ENCODE measurements around the gene STN1. TPM values are rescaled to one million over a fixed set of nuclear protein-coding genes. Genes with fewer than 3 reads are reported as not detected.

STN1 gene
- total RNA-seq, 1 experiment from 2014 or later = 74.7 TPM

- DNase-seq (ENCODE audit: low read depth, low spot score) (no peak), ATAC-seq (no peak)
- Histone ChIP-seq H3K4me2 (ENCODE audit: low read length) (no peak overlapping the region), H3K9ac (ENCODE audit: low read length) (no peak overlapping the region), H3K4me1 (ENCODE audit: control insufficient read depth in 1 of 2, insufficient read depth in 2 of 2, low read length in 2 of 2) (no peaks in the 10 kb centered on the region), H3K79me2 (ENCODE audit: insufficient read depth, low read length) (no peaks in the 10 kb centered on the region), H2AFZ (ENCODE audit: low read depth, low read length, poor library complexity, severe bottlenecking) (no peak overlapping the region), H3K9me3 (ENCODE audit: control insufficient read depth in 1 of 2, insufficient read depth in 1 of 2, low read depth in 1 of 2, low read length in 2 of 2) (no peaks in the 10 kb centered on the region), H4K20me1 (ENCODE audit: insufficient read depth) (no peaks in the 10 kb centered on the region), H3K4me3 (replicated peaks in 1 of 2; ENCODE audit: low read depth in 1 of 2, low read length in 2 of 2) (no peak overlapping the region), H3K9me2 (ENCODE audit: insufficient read depth) (no peaks in the 10 kb centered on the region), H3K27ac (ENCODE audit: low read depth, low read length) (no peak overlapping the region), H3K36me3 (ENCODE audit: control insufficient read depth in 1 of 2, insufficient read depth in 2 of 2, low read length in 2 of 2) (no peaks in the 10 kb centered on the region), H3K27me3 (ENCODE audit: insufficient read depth, low read length) (peaks cover 4% of the 10 kb centered on the region; the same call in 1 of the 2 replicates)
- no TSS peak for BruUV-seq (replicated peaks)
- POLR2A ChIA-PET = no interaction called here
- RAD21 ChIA-PET (ENCODE audit: low non-redundant PET in 1 of 2, low total read pairs in 2 of 2, uncharacterized antibody in 2 of 2, unreplicated experiment in 2 of 2) = no interaction called here
- TF ChIP-seq YY1 (IDR thresholded peaks at IDR 0.05; ENCODE audit: extremely low read depth, insufficient replicate concordance, low read depth, low read length) = no peak
- TF ChIP-seq FOSL1 (IDR thresholded peaks at IDR 0.05; ENCODE audit: low read depth) = no peak
- CTCF ChIA-PET = interaction anchor here (1.0 to 1.8 kb wide), 3 partner anchors 13 to 136 kb away, joined by 3 to 6 read pairs (median 6); no protein-coding TSS in a partner anchor
- intact Hi-C loops (cut with micrococcal nuclease) = no loop called here
Observed at GRCh38 chr10:103847346-103847745, 70.6 kb downstream of the STN1 start.

- no peaks in the 10 kb centered on the region for H3K9me2 ChIP-seq (ENCODE audit: insufficient read depth)
- H3K9me3 ChIP-seq (ENCODE audit: control insufficient read depth in 1 of 2, insufficient read depth in 1 of 2, low read depth in 1 of 2, low read length in 2 of 2) = no peaks in the 10 kb centered on the region
- intact Hi-C loops (cut with micrococcal nuclease) = no loop called here
- ChIA-PET POLR2A (no interaction called here), CTCF (no interaction called here), RAD21 (ENCODE audit: low non-redundant PET in 1 of 2, low total read pairs in 2 of 2, uncharacterized antibody in 2 of 2, unreplicated experiment in 2 of 2) (no interaction called here)
- no peak overlapping the region for H3K4me2 ChIP-seq (ENCODE audit: low read length)
- H4K20me1 ChIP-seq (ENCODE audit: insufficient read depth) = no peaks in the 10 kb centered on the region
- H2AFZ ChIP-seq (ENCODE audit: low read depth, low read length, poor library complexity, severe bottlenecking) = no peak overlapping the region
- BruUV-seq (replicated peaks) = no TSS peak
- DNase-seq (ENCODE audit: low read depth, low spot score) = no peak
- no peak overlapping the region for H3K4me3 ChIP-seq (replicated peaks in 1 of 2; ENCODE audit: low read depth in 1 of 2, low read length in 2 of 2)
- no peak for ATAC-seq
- H3K79me2 ChIP-seq (ENCODE audit: insufficient read depth, low read length) = no peaks in the 10 kb centered on the region
- no peak overlapping the region for H3K27ac ChIP-seq (ENCODE audit: low read depth, low read length)
- peaks cover 6% of the 10 kb centered on the region; the same call in 1 of the 2 replicates for H3K27me3 ChIP-seq (ENCODE audit: insufficient read depth, low read length)
- H3K36me3 ChIP-seq (ENCODE audit: control insufficient read depth in 1 of 2, insufficient read depth in 2 of 2, low read length in 2 of 2) = no peaks in the 10 kb centered on the region
- H3K4me1 ChIP-seq (ENCODE audit: control insufficient read depth in 1 of 2, insufficient read depth in 2 of 2, low read length in 2 of 2) = no peaks in the 10 kb centered on the region
- no peak overlapping the region for H3K9ac ChIP-seq (ENCODE audit: low read length)
- TF ChIP-seq, protein P1, sequence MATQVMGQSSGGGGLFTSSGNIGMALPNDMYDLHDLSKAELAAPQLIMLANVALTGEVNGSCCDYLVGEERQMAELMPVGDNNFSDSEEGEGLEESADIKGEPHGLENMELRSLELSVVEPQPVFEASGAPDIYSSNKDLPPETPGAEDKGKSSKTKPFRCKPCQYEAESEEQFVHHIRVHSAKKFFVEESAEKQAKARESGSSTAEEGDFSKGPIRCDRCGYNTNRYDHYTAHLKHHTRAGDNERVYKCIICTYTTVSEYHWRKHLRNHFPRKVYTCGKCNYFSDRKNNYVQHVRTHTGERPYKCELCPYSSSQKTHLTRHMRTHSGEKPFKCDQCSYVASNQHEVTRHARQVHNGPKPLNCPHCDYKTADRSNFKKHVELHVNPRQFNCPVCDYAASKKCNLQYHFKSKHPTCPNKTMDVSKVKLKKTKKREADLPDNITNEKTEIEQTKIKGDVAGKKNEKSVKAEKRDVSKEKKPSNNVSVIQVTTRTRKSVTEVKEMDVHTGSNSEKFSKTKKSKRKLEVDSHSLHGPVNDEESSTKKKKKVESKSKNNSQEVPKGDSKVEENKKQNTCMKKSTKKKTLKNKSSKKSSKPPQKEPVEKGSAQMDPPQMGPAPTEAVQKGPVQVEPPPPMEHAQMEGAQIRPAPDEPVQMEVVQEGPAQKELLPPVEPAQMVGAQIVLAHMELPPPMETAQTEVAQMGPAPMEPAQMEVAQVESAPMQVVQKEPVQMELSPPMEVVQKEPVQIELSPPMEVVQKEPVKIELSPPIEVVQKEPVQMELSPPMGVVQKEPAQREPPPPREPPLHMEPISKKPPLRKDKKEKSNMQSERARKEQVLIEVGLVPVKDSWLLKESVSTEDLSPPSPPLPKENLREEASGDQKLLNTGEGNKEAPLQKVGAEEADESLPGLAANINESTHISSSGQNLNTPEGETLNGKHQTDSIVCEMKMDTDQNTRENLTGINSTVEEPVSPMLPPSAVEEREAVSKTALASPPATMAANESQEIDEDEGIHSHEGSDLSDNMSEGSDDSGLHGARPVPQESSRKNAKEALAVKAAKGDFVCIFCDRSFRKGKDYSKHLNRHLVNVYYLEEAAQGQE (IDR thresholded peaks at IDR 0.05; ENCODE audit: low read depth) = no peak
- TF ChIP-seq POLR2A (IDR thresholded peaks at IDR 0.05; ENCODE audit: borderline replicate concordance, extremely low read depth, insufficient read depth, insufficient read length) (no peak), RAD21 (IDR thresholded peaks at IDR 0.05; ENCODE audit: low read depth) (no peak), MAX (IDR thresholded peaks at IDR 0.05) (no peak), JUND (IDR thresholded peaks at IDR 0.05) (no peak), SIN3A (IDR thresholded peaks at IDR 0.05; ENCODE audit: low read depth) (no peak), CBX3 (IDR thresholded peaks at IDR 0.05; ENCODE audit: low read depth) (no peak), POLR2AphosphoS5 (IDR thresholded peaks at IDR 0.05; ENCODE audit: low read depth, low read length) (no peak), ZFX (IDR thresholded peaks at IDR 0.05) (no peak), FOSL1 (IDR thresholded peaks at IDR 0.05; ENCODE audit: low read depth) (no peak), YY1 (IDR thresholded peaks at IDR 0.05; ENCODE audit: extremely low read depth, insufficient replicate concordance, low read depth, low read length) (no peak), ZNF274 (IDR thresholded peaks at IDR 0.05; ENCODE audit: low read depth, low read length) (no peak), EZH2phosphoT487 (IDR thresholded peaks at IDR 0.05; ENCODE audit: borderline replicate concordance) (no peak), EZH2 (IDR thresholded peaks at IDR 0.05) (no peak)
- TF ChIP-seq, protein P2, sequence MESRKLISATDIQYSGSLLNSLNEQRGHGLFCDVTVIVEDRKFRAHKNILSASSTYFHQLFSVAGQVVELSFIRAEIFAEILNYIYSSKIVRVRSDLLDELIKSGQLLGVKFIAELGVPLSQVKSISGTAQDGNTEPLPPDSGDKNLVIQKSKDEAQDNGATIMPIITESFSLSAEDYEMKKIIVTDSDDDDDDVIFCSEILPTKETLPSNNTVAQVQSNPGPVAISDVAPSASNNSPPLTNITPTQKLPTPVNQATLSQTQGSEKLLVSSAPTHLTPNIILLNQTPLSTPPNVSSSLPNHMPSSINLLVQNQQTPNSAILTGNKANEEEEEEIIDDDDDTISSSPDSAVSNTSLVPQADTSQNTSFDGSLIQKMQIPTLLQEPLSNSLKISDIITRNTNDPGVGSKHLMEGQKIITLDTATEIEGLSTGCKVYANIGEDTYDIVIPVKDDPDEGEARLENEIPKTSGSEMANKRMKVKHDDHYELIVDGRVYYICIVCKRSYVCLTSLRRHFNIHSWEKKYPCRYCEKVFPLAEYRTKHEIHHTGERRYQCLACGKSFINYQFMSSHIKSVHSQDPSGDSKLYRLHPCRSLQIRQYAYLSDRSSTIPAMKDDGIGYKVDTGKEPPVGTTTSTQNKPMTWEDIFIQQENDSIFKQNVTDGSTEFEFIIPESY (IDR thresholded peaks at IDR 0.05; ENCODE audit: extremely low read depth, insufficient replicate concordance, low read length) = no peak
Observed at GRCh38 chr10:103845972-103846371, 72.0 kb downstream of the STN1 start.
